Keratinocyte (primary cell): Measurements from ENCODE around the gene GNPAT. TPM values are rescaled to one million over a fixed set of nuclear protein-coding genes. Genes with fewer than 3 reads are reported as not detected.

ENCODE experiments used
- DNase-seq: peaks from one replicate; pipeline ENCODE4 v3.0.0-alpha.2; 2011; ENCODE audit warnings: low read depth, missing footprints, low spot score
- FAIRE-seq: peaks from 2 replicates; lab custom pipeline; 2011; peaks lifted over from hg19 to GRCh38; lab: Jason Lieb, UNC
- H2AFZ ChIP-seq: 2 replicates; pipeline ENCODE4 v1.6.0; 2012; ENCODE audit warnings: low read length, control low read depth, inconsistent platforms; ENCODE audit not compliant: control insufficient read depth
- H3K27ac ChIP-seq: 2 replicates; pipeline ENCODE4 v1.5.1; 2011; ENCODE audit warnings: low read length; ENCODE audit not compliant: control insufficient read depth, insufficient read depth
- H3K27me3 ChIP-seq: 3 replicates; pipeline ENCODE4 v1.6.0; 2011; ENCODE audit warnings: low read length; ENCODE audit not compliant: control insufficient read depth, insufficient read depth; ENCODE audit errors: extremely low read depth
- H3K36me3 ChIP-seq, 2 experiments: 2 replicates in 1 of 2; 3 replicates in 1 of 2; pipeline ENCODE4 v1.5.1; 2011; ENCODE audit warnings: low read length in 2 of 2, mild to moderate bottlenecking in 1 of 2; ENCODE audit not compliant: control insufficient read depth in 2 of 2, insufficient read depth in 2 of 2; ENCODE audit errors: extremely low read depth in 1 of 2
- H3K4me1 ChIP-seq: 3 replicates; pipeline ENCODE4 v1.5.1; 2011; ENCODE audit warnings: low read length; ENCODE audit not compliant: control insufficient read depth, insufficient read depth; ENCODE audit errors: extremely low read depth
- H3K4me2 ChIP-seq: 3 replicates; pipeline ENCODE4 v1.6.0; 2011; ENCODE audit warnings: low read depth, low read length; ENCODE audit not compliant: control insufficient read depth, insufficient read depth; ENCODE audit errors: extremely low read depth
- H3K4me3 ChIP-seq, 3 experiments: fragments of 200-600 bp in 1 of 3; sonication (generic) in 1 of 3; 2 replicates in 2 of 3; 3 replicates in 1 of 3; pipeline ENCODE4 v1.5.1; 2011 to 2016; ENCODE audit warnings: low read length in 3 of 3, mild to moderate bottlenecking in 3 of 3, control low read depth in 2 of 3, inconsistent platforms in 1 of 3, low read depth in 1 of 3, mixed read lengths in 1 of 3, mixed run types in 1 of 3, moderate library complexity in 1 of 3; ENCODE audit not compliant: control insufficient read depth in 2 of 3, insufficient read depth in 2 of 3; ENCODE audit errors: extremely low read depth in 1 of 3
- H3K79me2 ChIP-seq: 2 replicates; pipeline ENCODE4 v1.6.0; 2012; ENCODE audit warnings: low read length; ENCODE audit not compliant: control insufficient read depth, insufficient read depth
- H3K9ac ChIP-seq: 3 replicates; pipeline ENCODE4 v1.6.0; 2011; ENCODE audit warnings: low read length; ENCODE audit not compliant: control insufficient read depth, insufficient read depth; ENCODE audit errors: extremely low read depth
- H3K9me1 ChIP-seq: 3 replicates; pipeline ENCODE4 v1.6.0; 2011; ENCODE audit warnings: low read length; ENCODE audit not compliant: control insufficient read depth, insufficient read depth; ENCODE audit errors: extremely low read depth
- H3K9me3 ChIP-seq: 2 replicates; pipeline ENCODE4 v1.5.1; 2012; ENCODE audit warnings: low read depth, low read length; ENCODE audit not compliant: control insufficient read depth
- H4K20me1 ChIP-seq: 3 replicates; pipeline ENCODE4 v1.6.0; 2011; ENCODE audit warnings: low read length; ENCODE audit not compliant: control insufficient read depth, insufficient read depth; ENCODE audit errors: extremely low read depth
- EZH2 ChIP-seq: IDR thresholded peaks from one replicate; pipeline ENCODE4 v1.6.1; 2012; ENCODE audit warnings: inconsistent platforms, mild to moderate bottlenecking, low read length, moderate library complexity
- dilution Hi-C: fragments of 300-500 bp; cut with MboI; formaldehyde crosslinking; loops from one replicate; pipeline ENCODE4 v1.7.0; 2020; ENCODE audit warnings: low sequenced_read_pairs; ENCODE audit not compliant: extremely low pct_ligation_motif_present
- polyA plus RNA-seq, 5 experiments: library from polyadenylated mRNA; depleted of rRNA in 3 of 5; stranded (reverse) in 3 of 5; stranded (forward) in 1 of 5; unstranded in 1 of 5; fragments of >200 nt; gene quantifications; 1 replicate in 1 of 5; 2 replicates in 3 of 5; 3 replicates in 1 of 5; pipeline versions ENCODE4 v1.2.1 to v1.2.3, GENCODE V29; 2011 to 2012; ENCODE audit warnings: missing spikeins in 2 of 5, low read depth in 1 of 5, low replicate concordance in 1 of 5
- TF ChIP-seq, protein P1 (sequence below), 3 experiments: IDR thresholded peaks in 1 of 3; conservative IDR thresholded peaks in 1 of 3; optimal IDR thresholded peaks in 1 of 3; 2 replicates in 2 of 3; 3 replicates in 1 of 3; pipeline versions ENCODE3 to v1.5.1; 2011; ENCODE audit warnings: low read length in 3 of 3, mild to moderate bottlenecking in 3 of 3, moderate library complexity in 2 of 3, control low read depth in 1 of 3, inconsistent platforms in 1 of 3; ENCODE audit not compliant: insufficient read depth in 2 of 3; ENCODE audit errors: extremely low read depth in 1 of 3

The GNPAT gene
- polyA plus RNA-seq, 1 donor (not counting 4 experiments of a cell fraction or from before 2014, with no cell fraction given), result 39.9 TPM

DNA sequence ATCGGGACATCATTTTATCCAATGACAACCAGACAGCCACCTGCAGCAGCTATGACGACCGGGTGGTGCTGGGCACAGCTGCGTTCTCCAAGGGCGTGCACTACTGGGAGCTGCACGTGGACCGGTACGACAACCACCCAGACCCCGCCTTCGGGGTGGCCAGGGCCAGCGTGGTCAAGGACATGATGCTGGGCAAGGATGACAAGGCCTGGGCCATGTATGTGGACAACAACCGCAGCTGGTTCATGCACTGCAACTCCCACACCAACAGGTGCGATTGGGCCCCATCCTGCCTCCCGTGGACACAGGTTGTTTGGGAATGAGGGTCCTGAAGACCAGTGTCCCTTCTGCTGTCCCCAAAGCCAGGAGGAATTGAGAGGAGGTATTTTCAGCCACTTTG is 32.0 kb upstream of the GNPAT start:
- no peak for TF ChIP-seq EZH2
- TF ChIP-seq, protein P1, sequence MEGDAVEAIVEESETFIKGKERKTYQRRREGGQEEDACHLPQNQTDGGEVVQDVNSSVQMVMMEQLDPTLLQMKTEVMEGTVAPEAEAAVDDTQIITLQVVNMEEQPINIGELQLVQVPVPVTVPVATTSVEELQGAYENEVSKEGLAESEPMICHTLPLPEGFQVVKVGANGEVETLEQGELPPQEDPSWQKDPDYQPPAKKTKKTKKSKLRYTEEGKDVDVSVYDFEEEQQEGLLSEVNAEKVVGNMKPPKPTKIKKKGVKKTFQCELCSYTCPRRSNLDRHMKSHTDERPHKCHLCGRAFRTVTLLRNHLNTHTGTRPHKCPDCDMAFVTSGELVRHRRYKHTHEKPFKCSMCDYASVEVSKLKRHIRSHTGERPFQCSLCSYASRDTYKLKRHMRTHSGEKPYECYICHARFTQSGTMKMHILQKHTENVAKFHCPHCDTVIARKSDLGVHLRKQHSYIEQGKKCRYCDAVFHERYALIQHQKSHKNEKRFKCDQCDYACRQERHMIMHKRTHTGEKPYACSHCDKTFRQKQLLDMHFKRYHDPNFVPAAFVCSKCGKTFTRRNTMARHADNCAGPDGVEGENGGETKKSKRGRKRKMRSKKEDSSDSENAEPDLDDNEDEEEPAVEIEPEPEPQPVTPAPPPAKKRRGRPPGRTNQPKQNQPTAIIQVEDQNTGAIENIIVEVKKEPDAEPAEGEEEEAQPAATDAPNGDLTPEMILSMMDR (optimal IDR thresholded peaks at IDR 0.05 in 1 of 3, IDR thresholded peaks at IDR 0.05 in 1 of 3, conservative IDR thresholded peaks at IDR 0.05 in 1 of 3; ENCODE audit: extremely low read depth in 1 of 3, insufficient read depth in 2 of 3, low read length in 3 of 3), result no peak
- H3K27me3 ChIP-seq, result no peaks in the 10 kb centered on the region
- no peak overlapping the region for H3K9ac ChIP-seq
- H4K20me1 ChIP-seq, result no peaks in the 10 kb centered on the region
- H2AFZ ChIP-seq, result no peak overlapping the region
- no peaks in the 10 kb centered on the region for H3K9me1 ChIP-seq
- H3K4me3 ChIP-seq, result no peak overlapping the region
- no peak for FAIRE-seq
- DNase-seq, result no peak
- no peaks in the 10 kb centered on the region for H3K36me3 ChIP-seq
- peaks cover 4% of the 10 kb centered on the region for H3K4me1 ChIP-seq
- no peaks in the 10 kb centered on the region for H3K79me2 ChIP-seq
- H3K9me3 ChIP-seq, result no peaks in the 10 kb centered on the region
- no peak overlapping the region for H3K4me2 ChIP-seq
- dilution Hi-C loops, result no loop called here
- H3K27ac ChIP-seq, result no peak overlapping the region

DNA sequence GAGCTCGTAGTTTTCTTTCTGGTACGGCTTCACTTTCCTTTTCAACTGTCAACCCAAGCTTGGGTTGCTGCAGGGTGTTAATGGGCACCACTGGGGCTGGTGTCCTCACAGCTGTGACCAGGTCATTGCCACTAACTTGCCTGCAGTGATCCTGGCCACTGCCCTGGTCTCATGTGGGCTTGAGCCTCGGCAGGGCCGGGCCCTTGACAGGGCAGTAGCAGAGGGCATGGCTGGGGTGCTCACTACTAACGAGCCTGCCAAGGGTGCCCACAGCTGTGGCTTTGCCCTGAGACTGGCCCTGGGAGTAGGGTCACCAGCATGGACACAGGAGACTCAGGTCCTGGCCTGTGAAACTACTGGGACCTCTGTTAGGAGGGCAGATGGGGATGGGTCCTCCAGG is 31.5 kb upstream of the GNPAT start:
- TF ChIP-seq, protein P1 (optimal IDR thresholded peaks at IDR 0.05 in 1 of 3, IDR thresholded peaks at IDR 0.05 in 1 of 3, conservative IDR thresholded peaks at IDR 0.05 in 1 of 3; ENCODE audit: extremely low read depth in 1 of 3, insufficient read depth in 2 of 3, low read length in 3 of 3), result no peak
- TF ChIP-seq EZH2, result no peak
- Histone ChIP-seq H3K36me3 (no peaks in the 10 kb centered on the region), H2AFZ (no peak overlapping the region), H3K27me3 (no peaks in the 10 kb centered on the region), H3K4me2 (no peak overlapping the region), H3K4me3 (no peak overlapping the region), H3K4me1 (peaks cover 4% of the 10 kb centered on the region), H3K79me2 (no peaks in the 10 kb centered on the region), H3K9me1 (no peaks in the 10 kb centered on the region), H3K27ac (no peak overlapping the region), H3K9me3 (no peaks in the 10 kb centered on the region), H4K20me1 (no peaks in the 10 kb centered on the region), H3K9ac (no peak overlapping the region)
- FAIRE-seq (no peak), DNase-seq (no peak)
- dilution Hi-C loops, result no loop called here
